CD14-positive monocyte (primary cell): Measurements from ENCODE around the gene ASCC2. TPM values are rescaled to one million over a fixed set of nuclear protein-coding genes. Genes with fewer than 3 reads are reported as not detected.

Experiments used
- DNase-seq, 3 donors: peaks; one replicate each; pipeline ENCODE4 v3.0.0-alpha.2; 2011 to 2022
- H2AFZ ChIP-seq: 2 replicates; pipeline ENCODE4 v1.6.0; 2012; ENCODE audit warnings: mild to moderate bottlenecking, low read depth, low read length, inconsistent platforms; ENCODE audit not compliant: insufficient read depth, poor library complexity, severe bottlenecking
- H3K27ac ChIP-seq, 2 donors: 1 replicate in 1 of 2; 2 replicates in 1 of 2; pipeline ENCODE4 v1.5.1; 2012 to 2013; ENCODE audit warnings: low read length in 2 of 2, control low read depth in 1 of 2, inconsistent platforms in 1 of 2, low read depth in 1 of 2, mild to moderate bottlenecking in 1 of 2
- H3K27me3 ChIP-seq, 2 donors: one replicate each; pipeline versions ENCODE4 v1.6.0 to v1.6.1; 2011 to 2013; ENCODE audit warnings: low read length in 2 of 2; ENCODE audit not compliant: control insufficient read depth in 2 of 2, insufficient read depth in 2 of 2
- H3K36me3 ChIP-seq, 2 donors: replicated peaks in 1 of 2; 1 replicate in 1 of 2; 2 replicates in 1 of 2; pipeline versions ENCODE4 v1.5.1 to v1.6.1; 2012 to 2013; ENCODE audit warnings: low read length in 2 of 2, control low read depth in 1 of 2, inconsistent platforms in 1 of 2, mild to moderate bottlenecking in 1 of 2; ENCODE audit not compliant: insufficient read depth in 2 of 2, control insufficient read depth in 1 of 2
- H3K4me1 ChIP-seq, 2 donors: 1 replicate in 1 of 2; 2 replicates in 1 of 2; pipeline versions ENCODE4 v1.5.1 to v1.6.1; 2012 to 2013; ENCODE audit warnings: low read length in 2 of 2, control low read depth in 1 of 2, inconsistent platforms in 1 of 2, mild to moderate bottlenecking in 1 of 2, moderate library complexity in 1 of 2; ENCODE audit not compliant: insufficient read depth in 2 of 2, control insufficient read depth in 1 of 2
- H3K4me2 ChIP-seq: replicated peaks from 2 replicates; pipeline ENCODE3; 2012; ENCODE audit warnings: low read length, moderate library complexity, mild to moderate bottlenecking; ENCODE audit not compliant: poor library complexity, severe bottlenecking; ENCODE audit errors: extremely low read depth
- H3K4me3 ChIP-seq, 3 experiments: fragments of 200-600 bp in 1 of 3; sonication (generic) in 1 of 3; replicated peaks in 1 of 3; 1 replicate in 2 of 3; 2 replicates in 1 of 3; pipeline ENCODE4 v1.5.1; 2011 to 2013; ENCODE audit warnings: low read length in 3 of 3, mild to moderate bottlenecking in 3 of 3, control low read depth in 2 of 3, low read depth in 2 of 3, inconsistent platforms in 1 of 3, moderate library complexity in 1 of 3
- H3K79me2 ChIP-seq: 2 replicates; pipeline ENCODE4 v1.6.0; 2012; ENCODE audit warnings: mild to moderate bottlenecking, control low read depth, inconsistent platforms, low read length, moderate library complexity; ENCODE audit not compliant: insufficient read depth
- H3K9ac ChIP-seq: 2 replicates; pipeline ENCODE4 v1.6.0; 2017; ENCODE audit warnings: low read length, mild to moderate bottlenecking; ENCODE audit not compliant: insufficient read depth, poor library complexity, severe bottlenecking
- H3K9me3 ChIP-seq, 2 donors: replicated peaks in 1 of 2; 1 replicate in 1 of 2; 2 replicates in 1 of 2; pipeline versions ENCODE4 v1.5.1 to v1.6.1; 2012 to 2013; ENCODE audit warnings: low read length in 2 of 2, control low read depth in 1 of 2; ENCODE audit not compliant: control insufficient read depth in 1 of 2, insufficient read depth in 1 of 2
- H4K20me1 ChIP-seq: 2 replicates; pipeline ENCODE4 v1.6.0; 2012; ENCODE audit warnings: mild to moderate bottlenecking, low read length, control low read depth, moderate library complexity; ENCODE audit not compliant: insufficient read depth
- H3K27ac Mint-ChIP-seq, 7 donors: one replicate each; pipeline ENCODE4 v1.8.0; 2020; ENCODE audit warnings: mild to moderate bottlenecking in 7 of 7, mixed read lengths in 7 of 7, moderate library complexity in 6 of 7, inconsistent platforms in 2 of 7
- H3K27me3 Mint-ChIP-seq, 3 donors: one replicate each; pipeline ENCODE4 v1.8.0; 2021 to 2022; ENCODE audit warnings: low read depth in 3 of 3, mild to moderate bottlenecking in 3 of 3, mixed read lengths in 3 of 3, moderate library complexity in 3 of 3, inconsistent platforms in 1 of 3
- H3K36me3 Mint-ChIP-seq, 2 donors: one replicate each; pipeline ENCODE4 v1.8.0; 2020; ENCODE audit warnings: mixed read lengths in 2 of 2, inconsistent platforms in 1 of 2, mild to moderate bottlenecking in 1 of 2
- H3K4me1 Mint-ChIP-seq: one replicate; pipeline ENCODE4 v1.8.0; 2020; ENCODE audit warnings: mild to moderate bottlenecking, mixed read lengths
- H3K4me3 Mint-ChIP-seq, 2 donors: one replicate each; pipeline ENCODE4 v1.8.0; 2020; ENCODE audit warnings: mild to moderate bottlenecking in 2 of 2, mixed read lengths in 2 of 2, moderate library complexity in 1 of 2
- H3K9me3 Mint-ChIP-seq, 7 donors: one replicate each; pipeline ENCODE4 v1.8.0; 2020 to 2022; ENCODE audit warnings: mixed read lengths in 7 of 7, mild to moderate bottlenecking in 6 of 7, moderate library complexity in 6 of 7, inconsistent platforms in 2 of 7
- WGBS: methylation state at CpG from one replicate; pipeline ENCODE4 v1.1.5; 2013; ENCODE audit warnings: missing lambda C conversion rate; ENCODE audit not compliant: insufficient coverage; 5-methylcytosine and 5-hydroxymethylcytosine counted together
- intact Hi-C, 2 donors: fragments of 100-400 bp; cut with micrococcal nuclease; formaldehyde crosslinking; loops; one replicate each; pipeline versions ENCODE4 v1.15.0 to v1.15.1; 2023
- polyA plus RNA-seq, 3 donors: library from polyadenylated mRNA; depleted of rRNA in 1 of 3; unstranded in 2 of 3; stranded (reverse) in 1 of 3; fragments of 300-500 nt in 2 of 3; fragments of >200 nt in 1 of 3; fragmentation: Illumina TruSeq in 2 of 3; gene quantifications; 1 replicate in 2 of 3; 2 replicates in 1 of 3; pipeline ENCODE4 v1.2.3, GENCODE V29; 2012 to 2021
- TF ChIP-seq, protein P1 (sequence below): fragments of 200-600 bp; IDR thresholded peaks from one replicate; pipeline ENCODE4 v1.8.0; 2022; ENCODE audit warnings: antibody characterized with exemption, mild to moderate bottlenecking

The ASCC2 gene
- polyA plus RNA-seq, 3 donors, result 23.8 to 77.2 (median 39.6) TPM

GRCh38 chr22:29817724-29818123, 20.4 kb downstream of the ASCC2 start:
- Histone ChIP-seq H3K9me3 (no peaks in the 10 kb centered on the region), H4K20me1 (peaks cover 4% of the 10 kb centered on the region), H3K36me3 (peaks cover 63 to 76% of the 10 kb centered on the region in 2 donors), H3K4me2 (no peak overlapping the region), H3K79me2 (no peaks in the 10 kb centered on the region), H3K4me3 (no peak overlapping the region), H3K9ac (no peak overlapping the region), H3K27me3 (no peaks in the 10 kb centered on the region), H2AFZ (no peak overlapping the region), H3K4me1 (peaks cover 24 to 27% of the 10 kb centered on the region in 2 donors), H3K27ac (peak overlapping the region in 1 of 2 donors; percentile 41)
- TF ChIP-seq, protein P1, sequence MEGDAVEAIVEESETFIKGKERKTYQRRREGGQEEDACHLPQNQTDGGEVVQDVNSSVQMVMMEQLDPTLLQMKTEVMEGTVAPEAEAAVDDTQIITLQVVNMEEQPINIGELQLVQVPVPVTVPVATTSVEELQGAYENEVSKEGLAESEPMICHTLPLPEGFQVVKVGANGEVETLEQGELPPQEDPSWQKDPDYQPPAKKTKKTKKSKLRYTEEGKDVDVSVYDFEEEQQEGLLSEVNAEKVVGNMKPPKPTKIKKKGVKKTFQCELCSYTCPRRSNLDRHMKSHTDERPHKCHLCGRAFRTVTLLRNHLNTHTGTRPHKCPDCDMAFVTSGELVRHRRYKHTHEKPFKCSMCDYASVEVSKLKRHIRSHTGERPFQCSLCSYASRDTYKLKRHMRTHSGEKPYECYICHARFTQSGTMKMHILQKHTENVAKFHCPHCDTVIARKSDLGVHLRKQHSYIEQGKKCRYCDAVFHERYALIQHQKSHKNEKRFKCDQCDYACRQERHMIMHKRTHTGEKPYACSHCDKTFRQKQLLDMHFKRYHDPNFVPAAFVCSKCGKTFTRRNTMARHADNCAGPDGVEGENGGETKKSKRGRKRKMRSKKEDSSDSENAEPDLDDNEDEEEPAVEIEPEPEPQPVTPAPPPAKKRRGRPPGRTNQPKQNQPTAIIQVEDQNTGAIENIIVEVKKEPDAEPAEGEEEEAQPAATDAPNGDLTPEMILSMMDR, result no peak
- H3K9me3 Mint-ChIP-seq, result no peaks in the 10 kb centered on the region
- H3K27me3 Mint-ChIP-seq, result no peaks in the 10 kb centered on the region
- peaks cover 71 to 76% of the 10 kb centered on the region in 2 donors for H3K36me3 Mint-ChIP-seq
- intact Hi-C loops, result no loop called here
- no CpG with 5 or more reads among the region's 1 CpG for WGBS
- no peak overlapping the region for H3K4me3 Mint-ChIP-seq
- peaks cover 21% of the 10 kb centered on the region for H3K4me1 Mint-ChIP-seq
- H3K27ac Mint-ChIP-seq, result peak overlapping the region in 1 of 7 donors; percentile 41
- DNase-seq, result no peak

DNA sequence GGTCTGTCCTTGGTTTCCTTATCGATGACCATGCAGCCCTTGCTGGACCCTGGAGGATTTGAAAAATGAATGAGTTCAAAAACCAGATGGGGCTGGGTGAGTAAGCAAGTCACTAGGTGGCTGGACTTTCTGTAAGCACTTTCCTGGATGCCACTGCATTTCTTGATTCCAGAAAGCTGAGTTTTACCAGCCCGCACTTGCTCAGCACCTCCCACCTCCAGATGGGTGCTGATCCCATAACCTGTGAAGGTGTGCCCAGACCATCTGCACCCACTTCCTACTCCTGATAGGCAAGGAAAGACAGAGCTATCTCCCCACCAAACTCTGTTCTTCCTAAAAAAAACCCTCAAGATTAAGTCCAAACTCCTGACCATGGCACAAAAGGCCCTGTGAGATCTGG, 21.1 kb downstream of the ASCC2 start:
- H3K4me2 ChIP-seq, result no peak overlapping the region
- Mint-ChIP-seq H3K27me3 (no peaks in the 10 kb centered on the region), H3K9me3 (no peaks in the 10 kb centered on the region), H3K4me1 (peaks cover 16% of the 10 kb centered on the region), H3K36me3 (peaks cover 75 to 83% of the 10 kb centered on the region in 2 donors), H3K4me3 (no peak overlapping the region), H3K27ac (peak overlapping the region in 4 of 7 donors; percentile 15 to 50 (median 33))
- intact Hi-C loops, result no loop called here
- H3K4me3 ChIP-seq, result no peak overlapping the region
- H3K79me2 ChIP-seq, result no peaks in the 10 kb centered on the region
- no peak for DNase-seq
- H3K27me3 ChIP-seq, result no peaks in the 10 kb centered on the region
- no peak overlapping the region for H3K27ac ChIP-seq
- TF ChIP-seq, protein P1, result no peak
- peaks cover 17 to 20% of the 10 kb centered on the region in 2 donors for H3K4me1 ChIP-seq
- peaks cover 71 to 83% of the 10 kb centered on the region in 2 donors for H3K36me3 ChIP-seq
- H4K20me1 ChIP-seq, result peaks cover 4% of the 10 kb centered on the region
- WGBS, result 100% methylated on average over 2 of the region's 2 CpGs
- H3K9ac ChIP-seq, result no peak overlapping the region
- H2AFZ ChIP-seq, result no peak overlapping the region
- H3K9me3 ChIP-seq, result no peaks in the 10 kb centered on the region
